ENCODE data around the gene SRRM2.

The SRRM2 gene

GRCh38 chr16:2741168-2741567 is 11.3 kb upstream of the SRRM2 start:
- H3K4me3 ChIP-seq (ENCODE audit: low read depth, low read length) = no peak overlapping the region
- TF ChIP-seq CTCF (IDR thresholded peaks at IDR 0.05; ENCODE audit: low read depth, low read length) = no peak
- no peak for DNase-seq

DNA sequence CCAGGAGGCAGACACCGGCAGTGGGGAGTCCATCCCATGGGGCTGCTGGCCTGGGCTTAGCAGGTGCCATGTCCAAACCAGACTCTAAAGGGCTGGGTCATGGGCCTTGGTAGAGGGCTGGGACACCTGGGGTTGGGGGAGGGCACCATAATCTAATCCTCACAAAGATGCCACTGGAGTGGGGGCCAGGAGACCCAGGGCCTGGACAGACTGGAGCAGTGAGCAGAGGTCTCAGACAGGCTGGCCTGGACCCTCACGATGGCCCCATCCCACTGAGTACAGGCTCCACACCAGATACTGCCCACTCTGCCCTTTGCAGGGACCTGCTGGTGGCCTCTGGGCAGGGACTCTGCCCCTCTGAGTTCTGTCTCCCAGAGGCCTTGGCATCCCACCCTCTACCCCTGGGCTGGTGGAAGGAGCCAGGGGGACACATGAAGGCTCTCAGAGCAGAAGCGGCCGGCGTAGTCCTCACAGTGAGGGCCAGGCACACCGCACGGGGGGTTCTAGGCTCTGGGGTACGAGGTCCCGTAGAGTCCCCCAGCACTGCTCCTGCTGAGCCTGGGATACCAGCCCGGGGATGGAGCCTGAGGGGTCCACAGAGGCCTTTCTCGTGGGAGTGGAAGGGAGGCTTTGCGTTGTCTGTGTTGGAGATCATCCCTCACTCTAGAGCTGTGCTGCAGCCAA is 10.0 kb upstream of the SRRM2 start:
- H3K4me1 ChIP-seq = no peaks in the 10 kb centered on the region
- no peak overlapping the region for H3K4me3 ChIP-seq (ENCODE audit: low read depth, low read length)
- H3K9me3 ChIP-seq = no peaks in the 10 kb centered on the region
- H3K36me3 ChIP-seq = no peaks in the 10 kb centered on the region
- no peaks in the 10 kb centered on the region for H3K27me3 ChIP-seq
- no peak for TF ChIP-seq CTCF (IDR thresholded peaks at IDR 0.05; ENCODE audit: low read depth, low read length)
- DNase-seq = no peak

More at GRCh38 chr16:2741168-2741567, 11.3 kb upstream of the SRRM2 start:
- H3K9me3 ChIP-seq = no peaks in the 10 kb centered on the region
- no peaks in the 10 kb centered on the region for H3K4me1 ChIP-seq
- no peaks in the 10 kb centered on the region for H3K36me3 ChIP-seq
- no peaks in the 10 kb centered on the region for H3K27me3 ChIP-seq

DNA sequence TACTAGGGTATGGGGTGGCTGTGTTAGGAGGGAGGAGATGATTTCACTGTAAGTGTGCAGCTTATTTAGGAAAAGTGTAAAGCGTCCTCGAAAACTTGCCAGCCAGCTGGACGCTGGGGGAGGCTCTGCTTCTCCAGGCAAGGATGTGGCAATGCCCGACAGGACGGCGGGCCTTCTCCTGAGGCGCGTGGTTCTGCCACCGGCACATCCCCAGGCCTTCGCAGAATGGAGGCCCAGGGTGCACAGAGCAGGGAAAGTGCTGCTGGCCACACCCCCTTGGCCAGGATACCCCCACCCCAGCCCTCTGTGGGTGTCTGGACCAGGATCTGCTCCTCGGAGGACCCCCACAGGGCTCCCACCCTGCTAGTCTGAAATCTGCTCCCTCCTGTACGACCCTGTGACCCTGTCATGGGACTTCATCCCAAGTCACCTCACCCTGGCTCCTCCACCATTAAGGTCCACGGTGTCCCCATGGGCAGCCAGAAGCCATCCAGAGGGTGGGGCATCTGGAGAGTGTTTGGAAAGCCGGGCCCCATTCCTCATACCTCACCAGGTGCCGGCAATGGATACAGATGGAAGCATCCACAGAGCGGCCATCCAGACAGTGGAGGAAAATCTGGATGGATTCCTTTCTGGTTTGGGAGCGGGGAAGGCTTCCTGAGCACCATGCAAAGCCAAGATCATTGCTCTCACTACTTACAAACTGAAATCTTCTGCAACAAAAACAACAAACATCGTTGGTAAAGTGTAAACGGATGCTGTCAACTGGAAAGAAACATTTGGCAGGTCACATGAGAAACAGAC is 9.2 kb upstream of the SRRM2 start:
- Histone ChIP-seq H3K9me3 (no peaks in the 10 kb centered on the region), H3K27me3 (no peaks in the 10 kb centered on the region), H3K4me3 (ENCODE audit: low read depth, low read length) (no peak overlapping the region), H3K36me3 (no peaks in the 10 kb centered on the region), H3K4me1 (no peaks in the 10 kb centered on the region)
- no peak for TF ChIP-seq CTCF (IDR thresholded peaks at IDR 0.05; ENCODE audit: low read depth, low read length)
- DNase-seq = no peak

DNA sequence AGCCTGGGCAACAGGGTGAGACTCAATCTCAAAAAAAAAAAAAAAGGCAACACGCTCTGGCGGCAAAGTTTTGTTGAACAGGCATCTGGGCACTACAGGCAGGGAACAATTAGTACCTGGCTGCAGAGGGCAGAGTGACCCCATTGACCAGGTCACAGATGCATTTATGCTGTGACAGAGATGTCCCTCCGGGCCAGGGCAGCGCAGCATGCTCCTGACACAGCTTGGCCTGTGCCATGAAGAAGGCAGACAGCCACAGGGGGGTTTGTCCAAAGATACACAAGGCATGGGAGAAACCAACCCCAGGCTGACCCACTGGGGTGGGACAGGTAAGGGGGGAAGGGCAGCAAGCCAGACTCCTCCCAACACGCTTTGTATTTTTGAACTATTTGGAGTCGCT is 7.7 kb upstream of the SRRM2 start:
- Histone ChIP-seq H3K4me3 (ENCODE audit: low read depth, low read length) (no peak overlapping the region), H3K36me3 (0 out of 2 replicates have a peak, but pooled peaks cover 3% of the 10 kb centered on the region), H3K4me1 (no peaks in the 10 kb centered on the region), H3K9me3 (no peaks in the 10 kb centered on the region), H3K27me3 (no peaks in the 10 kb centered on the region)
- no peak for DNase-seq
- no peak for TF ChIP-seq CTCF (IDR thresholded peaks at IDR 0.05; ENCODE audit: low read depth, low read length)

GRCh38 chr16:2745116-2745890 is 7.1 kb upstream of the SRRM2 start:
- H3K27me3 ChIP-seq = no peaks in the 10 kb centered on the region
- H3K9me3 ChIP-seq = no peaks in the 10 kb centered on the region
- no peak for DNase-seq
- TF ChIP-seq CTCF (IDR thresholded peaks at IDR 0.05; ENCODE audit: low read depth, low read length) = no peak
- no peaks in the 10 kb centered on the region for H3K4me1 ChIP-seq
- 0 out of 2 replicates have a peak, but pooled peaks cover 3% of the 10 kb centered on the region for H3K36me3 ChIP-seq
- H3K4me3 ChIP-seq (ENCODE audit: low read depth, low read length) = no peak overlapping the region
